GM23248 (cell line): Measurements from ENCODE around the gene VRK2.
"Not testable (repeated sequence)": the region's sequence is repeated elsewhere in the genome, so short reads cannot be mapped to it uniquely, and the experiment has no call there.

Experiments used
- EZH2 ChIP-seq: fragments of 200-600 bp; sonication (generic); IDR thresholded peaks from 2 replicates; pipeline ENCODE4 v1.6.1; 2018; ENCODE audit warnings: antibody characterized with exemption, mild to moderate bottlenecking; ENCODE audit not compliant: insufficient read depth, poor library complexity, severe bottlenecking
- EZH2phosphoT487 ChIP-seq: fragments of 200-600 bp; sonication (generic); IDR thresholded peaks from 2 replicates; pipeline ENCODE4 v1.6.1; 2018; ENCODE audit warnings: antibody characterized with exemption, moderate library complexity, mild to moderate bottlenecking, low read depth; ENCODE audit not compliant: insufficient read depth

- not testable (repeated sequence) for TF ChIP-seq EZH2phosphoT487, EZH2
Measured at GRCh38 chr2:58169845-58170244, 123.2 kb downstream of the VRK2 start.
